H9 (cell line): Measurements from ENCODE around the gene GPR15LG. TPM values are rescaled to one million over a fixed set of nuclear protein-coding genes. Genes with fewer than 3 reads are reported as not detected.

Experiments used
- DNase-seq: peaks from one replicate; pipeline ENCODE4 v3.0.0-alpha.2; 2017
- H2AFZ ChIP-seq: one replicate; pipeline ENCODE4 v1.6.1; 2013; ENCODE audit warnings: mild to moderate bottlenecking, low read length, control low read depth, moderate library complexity
- H2AK5ac ChIP-seq: 2 replicates; pipeline ENCODE4 v1.6.1; 2013; ENCODE audit warnings: low read length, control low read depth, mixed read lengths; ENCODE audit not compliant: insufficient read length
- H2BK120ac ChIP-seq: one replicate; pipeline ENCODE4 v1.6.1; 2013; ENCODE audit warnings: low read depth, mild to moderate bottlenecking, low read length, control low read depth, inconsistent platforms; ENCODE audit not compliant: poor library complexity, severe bottlenecking
- H2BK12ac ChIP-seq: 2 replicates; pipeline ENCODE4 v1.6.1; 2013; ENCODE audit warnings: low read length, control low read depth, mixed read lengths, low read depth; ENCODE audit not compliant: insufficient read length
- H2BK15ac ChIP-seq: 2 replicates; pipeline ENCODE4 v1.6.1; 2013; ENCODE audit warnings: low read depth, low read length, control low read depth
- H2BK20ac ChIP-seq: one replicate; pipeline ENCODE4 v1.6.1; 2013; ENCODE audit warnings: low read depth, mild to moderate bottlenecking, low read length, control low read depth, inconsistent platforms; ENCODE audit not compliant: poor library complexity, severe bottlenecking
- H2BK5ac ChIP-seq: 2 replicates; pipeline ENCODE4 v1.6.1; 2013; ENCODE audit warnings: low read length, control low read depth, mixed read lengths; ENCODE audit not compliant: insufficient read length
- H3K14ac ChIP-seq: 2 replicates; pipeline ENCODE4 v1.6.1; 2013; ENCODE audit warnings: low read length, control low read depth; ENCODE audit not compliant: insufficient read depth
- H3K18ac ChIP-seq: 2 replicates; pipeline ENCODE4 v1.6.1; 2013; ENCODE audit warnings: low read depth, mild to moderate bottlenecking, mixed read lengths, low read length, control low read depth; ENCODE audit not compliant: insufficient read length
- H3K23ac ChIP-seq: 2 replicates; pipeline ENCODE4 v1.6.1; 2013; ENCODE audit warnings: low read length, control low read depth, mixed read lengths, low read depth; ENCODE audit not compliant: insufficient read length
- H3K23me2 ChIP-seq: 2 replicates; pipeline ENCODE4 v1.6.1; 2013; ENCODE audit warnings: low read depth, mild to moderate bottlenecking, mixed read lengths, low read length, control low read depth; ENCODE audit not compliant: insufficient read length, poor library complexity, severe bottlenecking
- H3K27ac ChIP-seq: 2 replicates; pipeline ENCODE4 v1.5.1; 2013; ENCODE audit warnings: low read length, control low read depth, mixed read lengths, low read depth; ENCODE audit not compliant: insufficient read length
- H3K27me3 ChIP-seq: 2 replicates; pipeline ENCODE4 v1.6.1; 2013; ENCODE audit warnings: low read length, control low read depth, inconsistent platforms; ENCODE audit not compliant: insufficient read depth
- H3K4ac ChIP-seq: 2 replicates; pipeline ENCODE4 v1.6.1; 2013; ENCODE audit warnings: low read depth, mild to moderate bottlenecking, control low read depth, inconsistent platforms, low read length, moderate library complexity
- H3K4me1 ChIP-seq: 2 replicates; pipeline ENCODE4 v1.6.1; 2013; ENCODE audit warnings: low read length, control low read depth, inconsistent platforms; ENCODE audit not compliant: insufficient read depth
- H3K4me2 ChIP-seq: 2 replicates; pipeline ENCODE4 v1.6.1; 2013; ENCODE audit warnings: low read length, control low read depth, mixed read lengths; ENCODE audit not compliant: insufficient read length, insufficient read depth
- H3K56ac ChIP-seq: 2 replicates; pipeline ENCODE4 v1.6.1; 2013; ENCODE audit warnings: low read depth, mild to moderate bottlenecking, mixed read lengths, low read length, control low read depth; ENCODE audit not compliant: insufficient read length
- H3K79me1 ChIP-seq: 2 replicates; pipeline ENCODE4 v1.6.1; 2013; ENCODE audit warnings: low read depth, mild to moderate bottlenecking, moderate library complexity, low read length, control low read depth, inconsistent platforms; ENCODE audit not compliant: insufficient read depth, poor library complexity, severe bottlenecking
- H3K79me2 ChIP-seq: 2 replicates; pipeline ENCODE4 v1.6.1; 2013; ENCODE audit warnings: low read length, control low read depth, inconsistent platforms; ENCODE audit not compliant: insufficient read depth
- H3K9ac ChIP-seq: 2 replicates; pipeline ENCODE4 v1.6.1; 2013; ENCODE audit warnings: low read length, control low read depth, mixed read lengths; ENCODE audit not compliant: insufficient read length; ENCODE audit errors: extremely low read depth
- H3K9me3 ChIP-seq: one replicate; pipeline ENCODE4 v1.6.1; 2013; ENCODE audit warnings: low read depth, low read length, inconsistent platforms; ENCODE audit not compliant: control insufficient read depth
- H3T11ph ChIP-seq: one replicate; pipeline ENCODE4 v1.6.1; 2013; ENCODE audit warnings: mild to moderate bottlenecking, low read length, control low read depth, inconsistent platforms
- H4K20me1 ChIP-seq: one replicate; pipeline ENCODE4 v1.6.1; 2013; ENCODE audit not compliant: control insufficient read depth, insufficient read length, insufficient read depth
- H4K5ac ChIP-seq: 2 replicates; pipeline ENCODE4 v1.6.1; 2013; ENCODE audit warnings: low read depth, mild to moderate bottlenecking, mixed read lengths, low read length, control low read depth; ENCODE audit not compliant: insufficient read length
- H4K8ac ChIP-seq: replicated peaks from 2 replicates; pipeline ENCODE4 v1.6.1; 2013; ENCODE audit warnings: low read length, control low read depth, mixed read lengths, low read depth; ENCODE audit not compliant: insufficient read length
- H4K91ac ChIP-seq: 2 replicates; pipeline ENCODE4 v1.6.1; 2013; ENCODE audit warnings: low read depth, mild to moderate bottlenecking, moderate library complexity, mixed read lengths, low read length, control low read depth; ENCODE audit not compliant: insufficient read length
- H3K27ac Mint-ChIP-seq, 3 experiments: 2 replicates in 2 of 3; 3 replicates in 1 of 3; pipeline ENCODE4 v1.8.0; 2020 to 2021; ENCODE audit warnings: mixed read lengths in 3 of 3, mild to moderate bottlenecking in 1 of 3, moderate library complexity in 1 of 3
- H3K27me3 Mint-ChIP-seq: 2 replicates; pipeline ENCODE4 v1.8.0; 2021; ENCODE audit warnings: low read depth, mild to moderate bottlenecking, moderate library complexity, mixed read lengths
- H3K36me3 Mint-ChIP-seq, 3 experiments: 2 replicates in 2 of 3; 3 replicates in 1 of 3; pipeline ENCODE4 v1.8.0; 2020 to 2021; ENCODE audit warnings: low read depth in 3 of 3, mixed read lengths in 3 of 3; ENCODE audit not compliant: insufficient read depth in 1 of 3
- H3K4me1 Mint-ChIP-seq, 2 experiments: 2 replicates each; pipeline ENCODE4 v1.8.0; 2020; ENCODE audit warnings: mixed read lengths in 2 of 2
- H3K4me3 Mint-ChIP-seq, 2 experiments: 2 replicates in 1 of 2; 3 replicates in 1 of 2; pipeline ENCODE4 v1.8.0; 2020 to 2021; ENCODE audit warnings: mild to moderate bottlenecking in 2 of 2, mixed read lengths in 2 of 2, moderate library complexity in 1 of 2
- H3K9me3 Mint-ChIP-seq, 2 experiments: 2 replicates in 1 of 2; 3 replicates in 1 of 2; pipeline ENCODE4 v1.8.0; 2020; ENCODE audit warnings: mild to moderate bottlenecking in 2 of 2, mixed read lengths in 2 of 2, moderate library complexity in 1 of 2
- CTCF ChIP-seq: fragments of 200-600 bp; sonication (generic); conservative IDR thresholded peaks from 3 replicates; pipeline ENCODE4 v1.8.0; 2021; ENCODE audit warnings: antibody characterized with exemption, mild to moderate bottlenecking
- WGBS: extraction: QIAGEN DNeasy Blood & Tissue Kit; methylation state at CpG from one replicate; pipeline ENCODE4 v1.1.7; 2013; ENCODE audit warnings: missing lambda C conversion rate, low lambda C conversion rate, mixed read lengths; ENCODE audit not compliant: insufficient read length; ENCODE audit errors: extremely low coverage; 5-methylcytosine and 5-hydroxymethylcytosine counted together
- long read RNA-seq: library from polyadenylated mRNA; unstranded; transcript quantifications from one replicate; pipeline ENCODE4 v2.0.0, GENCODE V29; 2020
- total RNA-seq: library from RNA; stranded (reverse); gene quantifications from 2 replicates; pipeline ENCODE4 v1.2.1, GENCODE V29; 2021

Gene GPR15LG
- total RNA-seq: not detected in 2 replicates
- long read RNA-seq: 0 reads

DNA sequence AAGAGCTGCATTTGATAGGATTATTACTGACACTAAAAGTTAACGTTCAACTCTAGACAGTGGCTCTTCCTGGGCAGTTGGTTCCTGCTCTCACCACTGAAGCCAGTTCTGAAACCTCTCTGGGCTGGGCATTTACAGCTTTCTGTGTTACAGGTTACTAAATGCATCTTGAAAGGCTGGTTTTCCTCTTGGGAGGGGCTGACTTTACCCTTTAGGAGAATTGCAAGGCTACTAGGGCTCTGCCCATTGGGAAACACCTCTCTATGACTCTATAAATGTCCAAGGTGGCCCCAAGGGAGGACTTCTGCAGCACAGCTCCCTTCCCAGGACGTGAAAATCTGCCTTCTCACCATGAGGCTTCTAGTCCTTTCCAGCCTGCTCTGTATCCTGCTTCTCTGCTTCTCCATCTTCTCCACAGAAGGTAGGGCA lies at the start of gene GPR15LG:
TSS of gene GPR15LG (plus strand) at position 301 of the 429 bp plus-strand sequence. CDS start at position 352, 51 bp downstream.
- Histone ChIP-seq H3K79me2 (no peaks in the 10 kb centered on the region), H3K9me3 (no peaks in the 10 kb centered on the region), H3K9ac (no peak within 1 kb of the TSS), H4K8ac (no peak within 1 kb of the TSS), H3K56ac (no peak within 1 kb of the TSS), H2AFZ (no peak within 1 kb of the TSS), H2BK5ac (no peak within 1 kb of the TSS), H2AK5ac (no peak within 1 kb of the TSS), H4K5ac (no peak within 1 kb of the TSS), H2BK120ac (no peak within 1 kb of the TSS), H2BK12ac (no peak within 1 kb of the TSS), H3K23me2 (no peaks in the 10 kb centered on the region), H4K20me1 (no peaks in the 10 kb centered on the region), H3K27me3 (no peaks in the 10 kb centered on the region; the same call in 1 of the 2 replicates), H3K23ac (no peak within 1 kb of the TSS), H3K4me2 (no peak within 1 kb of the TSS), H2BK15ac (no peak within 1 kb of the TSS), H3K4ac (no peak within 1 kb of the TSS), H3K79me1 (no peaks in the 10 kb centered on the region), H3K18ac (no peak within 1 kb of the TSS), H3T11ph (no peak within 1 kb of the TSS), H3K27ac (no peak within 1 kb of the TSS), H2BK20ac (no peak within 1 kb of the TSS), H4K91ac (no peak within 1 kb of the TSS), H3K14ac (no peak within 1 kb of the TSS; the same call in 1 of the 2 replicates), H3K4me1 (no peaks in the 10 kb centered on the region)
- Mint-ChIP-seq H3K36me3 (no peaks in the 10 kb centered on the region), H3K9me3 (peaks cover 0 to 1% of the 10 kb centered on the region in 2 experiments; a peak in 1 of 5 replicates), H3K4me1 (no peaks in the 10 kb centered on the region), H3K4me3 (no peak within 1 kb of the TSS), H3K27ac (no peak within 1 kb of the TSS), H3K27me3 (peaks cover 3% of the 10 kb centered on the region)
- no peak for DNase-seq
- TF ChIP-seq CTCF: no peak
- no CpG with 5 or more reads among the region's 2 CpGs for WGBS
